Stimulated activated CD8-positive, alpha-beta memory T cell treated with anti-CD3 and anti-CD28 coated beads, Interleukin-7, amount 100 ng/mL, for 4 hours (primary cell): ENCODE data around the gene LEPROT.
"Not testable (repeated sequence)": the region's sequence is repeated elsewhere in the genome, so short reads cannot be mapped to it uniquely, and the experiment has no call there.

ENCODE experiments used
- DNase-seq, 2 donors: peaks; one replicate each; pipeline ENCODE4 v3.0.0-alpha.2; 2020; ENCODE audit warnings: low read depth in 2 of 2

LEPROT gene, protein sequence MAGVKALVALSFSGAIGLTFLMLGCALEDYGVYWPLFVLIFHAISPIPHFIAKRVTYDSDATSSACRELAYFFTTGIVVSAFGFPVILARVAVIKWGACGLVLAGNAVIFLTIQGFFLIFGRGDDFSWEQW

DNA sequence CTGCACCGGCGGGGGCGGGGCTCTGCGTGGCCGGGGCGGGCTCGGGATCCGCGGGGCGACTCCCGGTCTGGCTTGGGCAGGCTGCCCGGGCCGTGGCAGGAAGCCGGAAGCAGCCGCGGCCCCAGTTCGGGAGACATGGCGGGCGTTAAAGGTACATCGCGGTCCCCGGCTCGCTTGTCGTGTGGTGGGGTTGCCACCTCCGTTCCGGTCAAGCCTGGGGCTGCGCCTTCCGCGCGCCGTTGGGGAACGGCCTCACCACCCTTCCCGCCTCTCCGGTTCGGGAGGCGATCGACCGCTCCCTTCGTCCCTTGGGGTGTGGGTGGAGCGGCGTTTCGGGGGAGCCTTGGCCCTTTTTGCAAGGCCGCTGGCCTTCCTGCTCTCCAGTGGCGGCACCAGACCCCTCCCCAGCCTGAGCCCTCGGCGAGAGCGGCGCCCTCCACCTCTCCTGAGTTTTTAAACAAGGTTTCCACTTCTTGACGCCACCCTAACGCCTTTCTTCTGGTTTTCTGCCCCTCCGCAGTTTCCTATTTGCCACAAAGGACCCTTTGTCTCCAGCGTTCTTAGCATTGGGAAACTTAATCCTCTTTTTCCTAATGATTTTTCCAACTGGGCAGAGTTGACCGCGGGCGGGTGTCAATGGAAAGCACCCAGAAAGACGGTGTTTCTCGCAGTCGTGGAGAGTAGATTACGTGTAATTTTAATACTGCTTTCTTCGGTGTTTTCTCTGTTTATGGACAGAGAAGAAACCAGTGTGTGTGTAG lies at the start of gene LEPROT, which contains the start of gene LEPR:
Gene LEPROT, plus strand, starts transcription at position 79 of the 761 bp plus-strand sequence. Its CDS starts 57 bp downstream, at position 136.
Gene LEPR, plus strand, starts transcription at position 79 of the 761 bp plus-strand sequence. CDS start 144,898 bp downstream, outside the sequence.
- DNase-seq = no peak

DNA sequence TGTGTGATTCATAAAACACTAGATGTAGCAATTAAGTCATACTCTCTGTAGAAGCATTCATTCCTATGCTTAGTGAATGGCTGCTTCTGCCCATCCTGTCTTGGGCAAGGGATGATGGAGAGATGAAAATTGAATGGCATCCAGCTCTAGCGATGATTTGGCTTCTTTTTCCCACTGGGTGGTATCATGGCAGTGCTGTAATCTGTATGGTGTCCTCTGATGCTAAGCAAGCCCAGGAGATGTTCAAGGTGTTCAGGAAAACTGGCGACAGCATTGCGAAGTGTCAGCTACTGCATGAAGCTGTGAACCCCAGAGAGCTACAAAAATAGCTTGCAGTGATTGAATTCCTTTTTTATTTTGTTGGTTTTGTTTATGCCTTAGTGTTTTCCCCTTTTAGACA lies 48.9 kb upstream of the LEPROT start:
- no peak for DNase-seq

DNA sequence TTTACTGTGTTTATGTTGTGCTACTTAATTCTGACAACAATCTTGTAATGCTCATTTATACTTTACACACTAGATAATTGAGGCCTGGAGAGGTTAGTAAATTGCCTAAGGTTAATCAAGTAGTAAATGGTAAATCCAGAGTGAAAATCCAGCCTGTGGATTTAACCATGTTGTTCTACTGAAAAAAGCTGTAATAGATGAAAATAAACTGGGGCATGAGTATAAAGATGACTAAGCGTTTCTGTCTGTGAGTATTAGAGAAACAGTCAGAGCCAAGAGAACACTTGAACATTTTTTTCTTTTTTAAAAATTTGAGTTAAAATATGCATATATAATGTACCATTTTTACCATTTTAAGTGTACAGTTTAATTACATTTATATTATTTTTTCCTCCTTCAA lies 47.9 kb upstream of the LEPROT start:
- DNase-seq = no peak

DNA sequence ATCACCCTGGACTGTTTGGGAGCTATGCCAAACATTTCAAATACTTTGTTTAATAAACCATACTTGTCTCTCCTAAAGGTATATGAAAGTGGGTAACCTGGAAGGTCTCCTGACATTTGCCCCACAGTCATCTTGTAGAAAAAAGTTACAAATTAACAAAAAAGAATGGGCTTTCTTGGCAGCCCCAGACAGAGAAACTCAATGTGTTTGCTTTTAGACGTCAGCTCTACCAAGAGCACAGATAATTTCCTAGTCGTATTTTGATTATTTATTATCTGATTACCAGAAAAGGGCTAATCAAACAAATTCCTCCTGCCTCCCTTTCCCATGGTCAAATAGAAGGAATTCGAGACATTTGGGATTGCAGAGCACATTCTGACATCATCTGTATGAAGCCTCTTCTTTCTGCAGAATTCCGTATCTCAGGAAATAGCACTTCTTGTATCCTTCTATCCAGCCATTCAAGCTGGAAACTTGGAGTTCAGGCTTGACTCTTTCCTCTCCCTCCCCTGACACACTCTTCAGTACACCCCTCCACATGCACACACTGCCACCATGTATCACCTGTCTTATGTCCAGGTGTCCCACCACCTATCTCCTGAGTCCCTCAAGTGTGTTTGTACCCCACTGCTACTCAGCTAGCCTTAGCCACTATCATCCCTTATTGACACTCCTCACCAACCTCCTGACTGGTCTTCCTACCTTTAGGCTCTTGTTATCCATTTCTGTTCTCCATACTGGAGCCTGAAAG lies 42.8 kb upstream of the LEPROT start:
- DNase-seq = no peak

DNA sequence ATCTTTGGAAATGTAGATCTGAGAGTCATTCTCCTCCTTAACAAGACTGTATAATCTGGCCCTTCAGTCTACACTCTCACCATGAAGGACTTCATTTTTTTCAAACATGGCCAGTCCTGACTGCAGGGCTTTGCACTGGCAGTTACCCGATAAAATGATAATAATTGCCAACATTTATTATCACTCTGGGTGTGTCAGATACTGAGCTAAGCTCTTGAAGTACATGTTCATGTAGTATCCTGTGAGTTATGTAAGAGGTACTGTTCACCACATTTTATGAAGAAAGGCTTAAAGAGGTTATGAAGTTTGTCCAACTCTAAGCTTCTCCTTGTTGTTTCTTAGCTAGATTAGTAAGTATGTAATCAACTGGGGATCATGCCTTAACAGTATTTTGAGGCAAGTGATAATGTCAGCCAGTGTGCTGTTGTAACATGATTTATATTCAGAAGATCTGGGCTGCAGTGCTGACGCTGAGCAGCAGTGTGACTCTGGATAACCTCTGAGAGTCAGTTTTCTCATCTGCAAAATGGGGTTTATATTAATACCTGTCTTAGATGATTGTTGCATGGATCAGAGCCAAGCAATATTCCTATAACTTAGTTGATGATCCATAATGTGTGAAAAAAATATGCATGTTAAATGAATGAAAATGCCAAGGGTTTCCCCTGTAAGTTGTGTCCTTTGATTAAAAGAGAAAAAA lies 42.1 kb upstream of the LEPROT start:
- no peak for DNase-seq

DNA sequence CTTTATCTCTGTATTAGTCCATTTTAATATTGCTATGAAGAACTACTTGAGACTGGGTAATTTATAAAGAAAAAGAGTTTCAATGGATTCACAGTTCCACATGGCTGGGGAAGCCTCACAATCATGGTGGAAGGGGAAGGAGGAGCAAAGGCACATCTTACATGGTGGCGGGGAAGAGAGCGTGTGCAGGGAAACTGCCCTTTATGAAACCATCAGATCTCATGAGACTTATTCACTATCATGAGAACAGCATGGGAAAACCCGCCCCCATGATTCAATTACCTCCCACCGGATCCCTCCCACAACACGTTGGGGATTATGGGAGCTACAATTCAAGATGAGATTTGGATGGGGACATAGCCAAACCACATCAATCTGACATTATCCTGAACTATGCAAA lies 36.0 kb upstream of the LEPROT start:
- DNase-seq = not testable (repeated sequence)

DNA sequence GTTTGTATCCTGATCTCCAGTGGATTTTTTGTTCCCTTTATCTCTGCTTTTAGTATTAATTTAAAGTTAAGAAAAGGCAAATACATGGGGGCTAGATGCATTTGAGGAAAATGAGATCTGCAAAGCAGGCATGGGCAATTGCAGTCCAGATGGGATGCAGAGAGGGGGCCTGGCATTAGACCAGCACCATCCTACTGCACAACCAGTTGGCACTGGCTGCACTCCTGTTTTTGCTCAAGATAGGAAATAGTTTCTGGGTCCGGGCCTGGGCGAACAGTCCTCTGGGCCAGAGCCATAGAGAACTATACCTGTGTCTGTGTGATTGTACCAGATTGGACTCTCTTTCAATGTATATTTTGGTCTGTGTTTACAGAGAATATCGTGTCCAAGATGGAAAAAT lies 34.0 kb upstream of the LEPROT start:
- DNase-seq = no peak

DNA sequence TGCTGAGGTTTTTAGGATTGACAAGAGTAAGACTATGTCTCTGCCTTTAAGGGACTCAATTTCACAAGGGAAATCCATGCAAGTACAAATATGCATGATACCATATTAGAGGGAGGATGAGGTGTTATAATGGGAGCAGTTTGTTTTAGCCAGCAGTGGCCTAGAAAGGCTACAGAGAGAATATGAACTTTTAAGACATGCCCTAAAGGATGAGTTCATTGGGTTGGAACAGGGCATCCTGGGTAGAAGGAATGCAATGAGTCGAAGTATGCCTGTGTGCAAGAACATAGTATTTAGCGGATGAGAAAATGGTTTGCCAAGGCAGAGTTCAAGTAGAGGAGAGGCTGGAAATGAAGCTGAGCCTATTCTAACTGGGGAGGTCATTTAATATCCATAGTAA lies 32.6 kb upstream of the LEPROT start:
- DNase-seq = no peak

DNA sequence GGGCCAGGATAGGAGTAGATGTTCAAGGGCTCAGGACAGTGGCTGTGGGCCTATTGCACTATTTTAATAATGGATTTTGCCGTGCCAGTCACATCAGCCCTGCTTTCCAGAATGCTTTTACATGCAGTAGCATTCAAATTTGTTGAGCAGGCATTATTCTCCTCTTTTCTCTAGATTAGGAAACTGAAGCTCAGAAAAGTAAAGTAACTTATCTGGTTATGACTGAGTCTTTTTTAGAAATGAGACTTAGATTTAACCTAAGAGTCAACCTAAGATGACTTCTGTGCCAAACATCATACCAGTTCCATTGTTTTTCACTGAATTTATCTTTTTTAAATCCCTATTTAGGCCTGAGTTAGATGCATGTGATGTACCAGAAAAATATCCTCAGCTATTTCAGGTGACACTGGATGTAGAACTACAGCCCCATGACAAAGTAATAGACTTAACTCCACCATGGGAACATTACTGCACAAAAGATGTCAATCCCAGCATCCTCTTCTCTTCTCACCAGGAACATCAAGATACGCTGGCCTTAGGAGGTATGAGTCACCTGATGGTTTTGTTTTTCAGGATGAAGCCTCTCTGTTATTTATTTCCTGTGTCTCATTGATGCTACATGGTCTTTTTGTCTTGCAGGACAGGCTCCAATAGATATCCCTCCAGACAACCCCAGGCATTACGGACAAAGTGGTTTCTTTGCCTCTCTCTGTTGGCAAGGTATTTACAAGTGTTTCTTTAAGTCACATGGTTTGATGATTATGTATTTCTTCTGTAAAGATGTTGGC lies 31.4 kb upstream of the LEPROT start:
- no peak for DNase-seq

DNA sequence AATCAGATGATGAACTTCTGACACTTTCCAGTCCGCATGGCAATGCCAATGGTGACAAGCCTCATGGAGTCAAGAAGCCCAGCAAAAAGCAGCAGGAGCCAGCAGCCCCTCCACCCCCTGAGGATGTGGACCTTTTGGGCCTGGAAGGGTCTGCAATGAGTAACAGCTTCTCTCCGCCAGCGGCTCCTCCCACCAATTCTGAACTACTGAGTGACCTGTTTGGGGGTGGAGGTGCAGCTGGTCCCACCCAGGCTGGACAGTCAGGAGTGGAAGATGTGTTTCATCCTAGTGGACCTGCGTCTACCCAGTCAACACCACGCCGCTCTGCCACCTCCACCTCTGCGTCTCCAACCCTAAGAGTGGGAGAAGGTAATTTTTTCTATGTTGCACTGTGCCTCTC lies 28.0 kb upstream of the LEPROT start:
- DNase-seq = no peak

DNA sequence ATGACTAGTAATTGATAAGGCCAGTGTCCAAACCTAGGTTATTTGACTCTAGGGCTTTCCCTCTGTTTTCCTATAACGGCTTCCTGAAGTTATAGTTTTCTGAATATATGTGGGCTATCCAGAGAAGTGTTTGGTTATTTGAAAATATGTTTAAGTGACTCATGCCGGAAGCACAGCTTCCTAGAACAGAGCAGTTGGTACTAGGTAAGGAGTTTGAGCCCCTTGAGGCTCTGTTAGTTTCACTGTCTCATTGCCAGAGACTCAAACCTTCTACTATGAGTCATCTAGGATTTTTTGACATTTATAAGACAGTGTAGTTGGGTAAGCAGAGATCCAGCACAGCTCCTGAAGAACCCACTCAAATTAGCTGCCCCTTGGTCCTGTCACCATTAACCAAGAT lies 27.1 kb upstream of the LEPROT start:
- no peak for DNase-seq

DNA sequence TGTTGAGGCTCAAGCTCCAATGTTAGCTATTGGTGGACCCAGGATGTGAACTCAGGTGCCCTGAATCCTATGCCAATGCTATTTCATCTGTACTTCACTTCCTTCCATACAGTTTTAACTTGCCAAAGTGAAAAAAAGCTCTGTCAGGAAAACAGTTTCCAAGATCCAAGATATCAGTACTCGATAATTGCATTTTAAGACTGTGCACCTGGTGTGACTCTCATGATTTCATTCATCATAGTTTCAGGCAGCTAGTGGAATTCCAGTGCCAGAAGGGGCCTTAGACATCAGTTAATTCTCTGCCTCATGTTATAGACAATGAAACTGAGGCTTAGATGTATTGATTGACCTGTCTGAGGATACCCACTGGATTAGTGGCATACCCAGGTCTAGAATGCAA lies 26.5 kb upstream of the LEPROT start:
- DNase-seq = no peak

DNA sequence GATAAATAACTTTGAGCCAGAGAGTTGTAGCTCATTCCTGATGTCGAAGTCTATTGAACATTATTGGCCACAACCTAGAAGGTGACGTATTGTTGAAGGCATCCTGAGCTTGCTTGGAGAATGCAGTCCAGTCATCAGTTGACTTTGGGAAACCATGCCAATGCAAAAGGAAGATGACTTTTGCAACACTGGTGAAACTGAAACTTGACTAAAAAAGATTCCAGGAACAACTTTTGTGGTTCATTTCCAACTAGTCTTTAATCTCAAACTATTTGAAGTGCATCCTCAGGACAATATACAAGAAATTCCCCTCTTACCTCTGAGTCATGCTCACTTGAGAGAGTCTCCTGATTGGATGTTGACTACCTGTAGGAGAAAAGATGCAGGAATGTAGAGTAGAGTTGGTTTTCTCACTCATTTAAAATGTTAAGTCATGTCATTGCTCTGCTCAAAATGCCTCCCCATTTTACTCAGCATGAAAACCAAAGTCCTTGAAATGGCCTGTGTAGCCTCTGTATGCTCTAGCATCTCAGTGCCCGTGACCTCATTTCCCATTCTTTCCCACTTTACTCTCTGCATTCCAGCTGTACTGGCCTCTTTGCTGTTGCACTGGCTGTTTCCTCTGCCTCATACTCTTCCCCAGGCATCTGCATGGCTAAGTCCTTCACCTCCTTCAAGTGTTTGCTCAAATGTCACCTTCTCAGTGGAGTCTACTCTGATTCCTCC lies 24.4 kb upstream of the LEPROT start:
- DNase-seq = no peak

DNA sequence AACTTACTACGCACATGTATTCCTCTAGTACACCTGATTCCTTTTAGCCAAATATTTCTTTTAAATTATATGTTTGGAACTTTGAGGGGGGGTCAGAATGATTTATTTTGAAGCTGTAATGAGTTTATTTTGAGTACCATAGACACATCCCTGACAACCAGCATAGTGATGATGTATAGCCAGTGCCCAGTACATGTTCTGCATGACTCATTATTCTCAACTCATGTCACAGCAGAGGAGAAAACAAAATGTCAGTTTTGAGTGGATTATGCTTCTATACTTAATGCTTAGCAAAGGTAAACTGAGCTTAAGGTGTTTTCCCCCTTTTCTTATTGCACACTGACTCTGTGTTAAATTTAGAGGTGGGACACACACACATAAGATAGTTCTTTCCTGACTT lies 22.4 kb upstream of the LEPROT start:
- no peak for DNase-seq

DNA sequence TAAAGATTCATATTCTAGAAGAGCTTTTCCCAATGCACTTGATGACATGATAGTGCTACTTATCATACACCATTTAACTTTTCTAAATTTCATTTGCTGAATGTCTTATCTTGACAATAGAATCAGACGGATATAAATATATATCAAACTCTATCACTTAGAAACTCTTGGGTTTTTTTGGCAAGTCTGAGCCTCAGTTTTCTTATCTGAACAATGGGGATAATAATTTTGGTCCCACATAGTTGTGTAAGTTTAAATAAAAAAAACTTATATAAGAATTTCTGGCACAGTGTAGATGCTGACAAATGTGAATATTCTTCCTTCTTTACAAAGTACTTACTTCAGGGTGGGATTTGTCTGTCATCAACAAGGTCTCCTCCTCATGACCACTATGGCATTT lies 21.5 kb upstream of the LEPROT start:
- DNase-seq = no peak

DNA sequence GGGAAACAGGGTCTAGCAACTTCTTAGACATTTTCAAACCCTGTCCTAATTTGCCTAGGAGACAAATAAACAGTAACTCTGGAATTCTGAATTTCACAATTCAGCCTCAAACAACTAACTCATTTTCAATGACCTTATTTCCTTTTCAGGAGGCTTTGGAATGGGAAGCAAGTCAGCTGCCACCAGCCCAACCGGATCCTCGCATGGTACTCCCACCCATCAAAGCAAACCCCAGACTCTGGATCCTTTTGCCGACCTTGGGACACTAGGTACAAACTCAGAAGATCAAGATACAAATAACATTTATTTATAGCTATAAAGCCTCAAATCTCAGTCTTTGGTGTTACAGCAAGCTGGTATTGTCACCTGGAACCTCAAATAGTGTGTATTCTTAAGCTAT lies 18.9 kb upstream of the LEPROT start:
- no peak for DNase-seq

DNA sequence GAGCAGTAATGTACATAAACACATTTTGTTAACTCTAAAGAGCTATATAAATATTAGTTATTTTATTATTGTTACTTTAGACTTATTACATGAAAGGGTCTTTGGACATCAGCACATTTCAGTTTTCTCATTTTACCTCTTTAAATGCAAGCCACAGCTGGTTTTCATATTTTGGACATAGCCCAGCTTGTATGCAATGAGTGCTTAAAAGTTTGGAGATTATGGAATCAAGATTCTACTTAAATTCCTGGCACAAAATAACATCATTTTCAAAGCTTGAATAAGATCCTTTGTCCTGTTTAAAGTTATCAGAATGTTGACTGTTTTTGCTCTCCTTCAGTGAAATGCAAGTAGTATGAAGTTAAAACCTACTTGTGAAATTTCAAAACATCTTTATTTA lies 15.5 kb upstream of the LEPROT start:
- DNase-seq = no peak

DNA sequence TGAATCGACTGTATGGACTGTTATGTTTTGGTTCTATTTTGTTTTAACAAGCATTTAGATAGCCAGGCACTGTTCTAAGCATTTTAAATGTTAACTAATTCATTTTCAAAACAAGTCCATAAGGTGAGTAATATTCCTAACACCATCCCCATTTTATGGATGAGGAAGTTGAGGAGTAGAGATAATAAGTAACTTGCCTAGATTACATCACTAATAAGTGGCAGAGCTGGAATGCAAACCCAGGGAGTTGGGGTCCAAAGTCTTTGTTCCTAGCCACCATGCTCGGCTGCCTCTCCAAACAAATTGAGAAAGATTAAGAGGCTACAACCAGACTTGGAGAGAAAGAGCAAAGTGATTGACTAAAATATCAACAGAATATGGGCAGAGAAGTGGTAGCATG lies 12.6 kb upstream of the LEPROT start:
- no peak for DNase-seq

DNA sequence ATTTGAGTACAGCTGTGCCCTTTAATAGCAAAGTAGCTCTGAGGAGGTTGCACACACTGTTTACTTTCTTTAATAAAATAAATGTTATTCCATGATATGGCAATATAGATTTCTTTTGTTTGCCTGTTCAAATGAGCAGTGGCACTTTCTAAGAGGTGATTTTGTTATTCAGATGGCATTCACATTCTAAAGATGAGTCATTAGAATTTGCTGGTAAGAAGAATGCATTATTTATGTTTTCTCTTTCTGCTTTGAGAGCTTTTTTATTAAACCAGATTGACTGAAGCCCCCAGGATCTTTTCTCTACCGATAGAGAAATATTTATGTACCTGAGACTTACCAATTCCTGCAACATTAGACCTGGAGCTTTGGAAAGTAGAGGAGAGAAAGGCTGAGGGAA lies 11.2 kb upstream of the LEPROT start:
- DNase-seq = no peak

DNA sequence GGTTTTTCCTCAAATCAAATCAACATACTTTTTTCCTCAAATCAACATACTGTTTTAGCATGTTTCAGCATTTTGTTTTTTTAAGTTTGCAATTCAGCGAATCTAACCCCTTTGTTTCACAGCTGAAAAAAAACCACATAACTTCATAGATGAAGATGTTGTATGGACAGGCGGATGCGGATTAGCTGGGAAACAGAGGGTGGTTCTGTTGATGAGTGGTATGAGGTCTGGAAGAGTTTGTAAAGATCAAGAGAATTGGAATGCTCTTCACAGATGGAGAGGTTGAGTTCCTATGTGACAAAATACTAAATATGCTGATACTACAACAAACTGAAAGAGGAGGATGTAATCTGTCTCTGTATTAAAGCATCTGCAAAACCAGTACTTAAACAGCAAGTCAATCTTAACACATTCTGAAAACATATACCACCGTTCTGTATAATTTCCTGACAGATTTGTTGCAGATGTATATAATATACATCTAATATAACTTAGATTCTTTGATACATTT lies 10.6 kb upstream of the LEPROT start:
- DNase-seq = no peak
